B cell (primary cell): ENCODE data around the gene BLOC1S2. TPM values are rescaled to one million over a fixed set of nuclear protein-coding genes. Genes with fewer than 3 reads are reported as not detected.

Source experiments
- ATAC-seq: fragments of 200-7000 bp; cut with Tn5 transposase; one replicate; pipeline ENCODE4 v1.10.0; 2021; ENCODE audit warnings: low read depth, mild to moderate bottlenecking, moderate number of reproducible peaks, moderate library complexity
- CTCF ChIA-PET: fragments of 350-600 bp; sonication (Branson Sonifier 250); formaldehyde crosslinking; loops from one replicate; lab custom pipeline; 2021; ENCODE audit warnings: antibody characterized with exemption, inconsistent platforms; lab: Charles Lee
- POLR2A ChIA-PET: fragments of 350-600 bp; sonication (Branson Sonifier 250); formaldehyde crosslinking; loops from one replicate; lab custom pipeline; 2021; ENCODE audit warnings: antibody characterized with exemption; lab: Charles Lee
- DNase-seq: peaks from one replicate; pipeline ENCODE4 v3.0.0; 2013
- H2AFZ ChIP-seq: 2 replicates; pipeline ENCODE4 v1.6.1; 2012; ENCODE audit warnings: mild to moderate bottlenecking, low read depth, low read length; ENCODE audit not compliant: insufficient read depth, poor library complexity, severe bottlenecking
- H3K27ac ChIP-seq, 2 donors: 1 replicate in 1 of 2; 2 replicates in 1 of 2; pipeline ENCODE4 v1.5.1; 2012 to 2013; ENCODE audit warnings: low read length in 2 of 2, mild to moderate bottlenecking in 2 of 2, moderate library complexity in 1 of 2
- H3K27me3 ChIP-seq, 4 experiments: fragments of 200-600 bp in 1 of 4; sonication (generic) in 1 of 4; replicated peaks in 1 of 4; 1 replicate in 2 of 4; 2 replicates in 2 of 4; pipeline versions ENCODE4 v1.6.1 to v1.7.0; 2013 to 2016; ENCODE audit warnings: low read length in 3 of 4, mild to moderate bottlenecking in 2 of 4, mixed read lengths in 1 of 4, moderate library complexity in 1 of 4; ENCODE audit not compliant: insufficient read depth in 4 of 4, control insufficient read depth in 3 of 4; ENCODE audit errors: control extremely low read depth in 1 of 4
- H3K36me3 ChIP-seq, 2 experiments: replicated peaks in 1 of 2; 1 replicate in 1 of 2; 2 replicates in 1 of 2; pipeline versions ENCODE4 v1.6.1 to v1.7.1; 2013; ENCODE audit warnings: low read length in 1 of 2; ENCODE audit not compliant: insufficient read depth in 2 of 2, control insufficient read depth in 1 of 2; ENCODE audit errors: control extremely low read depth in 1 of 2, extremely low read depth in 1 of 2
- H3K4me1 ChIP-seq, 2 donors: fragments of 200-600 bp in 1 of 2; sonication (generic) in 1 of 2; 1 replicate in 1 of 2; 2 replicates in 1 of 2; pipeline versions ENCODE4 v1.5.1 to v1.6.1; 2013 to 2017; ENCODE audit warnings: low read length in 2 of 2; ENCODE audit not compliant: control insufficient read depth in 2 of 2, insufficient read depth in 2 of 2
- H3K4me2 ChIP-seq: replicated peaks from 2 replicates; pipeline ENCODE3; 2012; ENCODE audit warnings: mild to moderate bottlenecking, low read depth, low read length; ENCODE audit not compliant: poor library complexity, severe bottlenecking
- H3K4me3 ChIP-seq, 5 experiments: fragments of 200-600 bp in 1 of 5; sonication (generic) in 1 of 5; 1 replicate in 3 of 5; 2 replicates in 2 of 5; pipeline versions ENCODE4 v1.5.1 to v1.7.0; 2011 to 2016; ENCODE audit warnings: low read length in 4 of 5, mild to moderate bottlenecking in 4 of 5, low read depth in 2 of 5, control low read depth in 1 of 5, moderate library complexity in 1 of 5; ENCODE audit not compliant: insufficient read depth in 1 of 5; ENCODE audit errors: control extremely low read depth in 1 of 5, extremely low read depth in 1 of 5
- H3K79me2 ChIP-seq: fragments of 200-600 bp; sonication (generic); one replicate; pipeline ENCODE4 v1.6.0; 2016; ENCODE audit warnings: low read length; ENCODE audit not compliant: control insufficient read depth, insufficient read depth
- H3K9ac ChIP-seq: fragments of 200-600 bp; sonication (generic); 2 replicates; pipeline ENCODE4 v1.6.1; 2017; ENCODE audit warnings: mild to moderate bottlenecking, low read length, moderate library complexity
- H3K9me3 ChIP-seq, 3 donors: one replicate each; pipeline versions ENCODE4 v1.6.1 to v1.7.1; 2013; ENCODE audit warnings: low read length in 2 of 3; ENCODE audit not compliant: control insufficient read depth in 2 of 3, insufficient read depth in 1 of 3; ENCODE audit errors: control extremely low read depth in 1 of 3
- H4K20me1 ChIP-seq: 2 replicates; pipeline ENCODE4 v1.6.0; 2012; ENCODE audit warnings: mild to moderate bottlenecking, low read length; ENCODE audit not compliant: insufficient read depth, control insufficient read depth, poor library complexity, severe bottlenecking
- H3K27ac Mint-ChIP-seq: one replicate; pipeline ENCODE4 v1.8.0; 2021; ENCODE audit warnings: mixed read lengths
- H3K27me3 Mint-ChIP-seq: one replicate; pipeline ENCODE4 v1.8.0; 2021; ENCODE audit warnings: mixed read lengths
- H3K4me1 Mint-ChIP-seq: one replicate; pipeline ENCODE4 v1.8.0; 2021; ENCODE audit warnings: mixed read lengths
- H3K4me3 Mint-ChIP-seq: one replicate; pipeline ENCODE4 v1.8.0; 2021; ENCODE audit warnings: mixed read lengths
- H3K9me3 Mint-ChIP-seq: one replicate; pipeline ENCODE4 v1.8.0; 2022; ENCODE audit warnings: mixed read lengths; ENCODE audit not compliant: insufficient read depth
- EZH2 ChIP-seq: IDR thresholded peaks from 2 replicates; pipeline ENCODE4 v1.6.1; 2012; ENCODE audit warnings: borderline replicate concordance, low read depth, mild to moderate bottlenecking, moderate library complexity, low read length; ENCODE audit not compliant: insufficient read depth, poor library complexity, severe bottlenecking
- WGBS: methylation state at CpG from one replicate; pipeline ENCODE4 v1.1.5; 2013; ENCODE audit warnings: missing lambda C conversion rate; ENCODE audit not compliant: insufficient coverage; 5-methylcytosine and 5-hydroxymethylcytosine counted together
- intact Hi-C: fragments of 100-400 bp; cut with micrococcal nuclease; formaldehyde crosslinking; loops from one replicate; pipeline ENCODE4 v1.10.0; 2022
- polyA plus RNA-seq: library from polyadenylated mRNA; depleted of rRNA; stranded (reverse); fragments of >200 nt; gene quantifications from 2 replicates; pipeline ENCODE4 v1.2.3, GENCODE V29; 2012
- total RNA-seq, 2 donors: library from RNA; stranded (reverse); fragments of 120-200 nt in 1 of 2; gene quantifications; 1 replicate in 1 of 2; 2 replicates in 1 of 2; pipeline versions ENCODE4 v1.2.3 to v1.2.4, GENCODE V29; 2013 to 2022
- TF ChIP-seq, protein P1 (sequence below): fragments of 200-600 bp; IDR thresholded peaks from one replicate; pipeline ENCODE4 v1.8.0; 2022; ENCODE audit warnings: antibody characterized with exemption, mild to moderate bottlenecking

The BLOC1S2 gene
- total and polyA plus RNA-seq, 2 donors (not counting 1 experiment from before 2014, with no cell fraction given) = 47.2 to 48.7 TPM

DNA sequence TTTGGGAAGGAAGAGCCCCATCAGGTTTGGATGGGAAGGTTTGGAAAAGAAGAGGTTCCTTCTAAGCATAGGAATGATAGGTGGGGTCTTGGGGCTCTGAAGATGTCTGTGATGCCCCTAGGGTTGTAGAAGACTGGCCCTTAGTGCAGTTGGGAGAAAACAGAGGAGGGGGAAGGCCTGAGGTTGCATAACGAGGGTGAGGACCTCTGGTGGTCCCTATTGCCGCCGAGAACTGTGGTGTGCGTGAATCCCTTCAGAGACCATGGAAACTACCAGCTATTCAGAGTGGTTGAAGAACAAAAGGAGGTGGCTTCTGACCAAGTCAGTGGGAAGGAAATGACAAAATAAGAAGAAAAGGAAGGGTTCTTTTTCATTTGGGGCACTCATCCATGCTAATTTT, 46.6 kb upstream of the BLOC1S2 start:
- ChIA-PET POLR2A (no interaction called here), CTCF (interaction anchor here (0.6 to 1.5 kb wide), 3 partner anchors 14 to 98 kb away, joined by 3 to 4 read pairs (median 3); no protein-coding TSS in a partner anchor)
- H3K79me2 ChIP-seq = no peaks in the 10 kb centered on the region
- no peak overlapping the region for H3K4me2 ChIP-seq
- H3K27ac ChIP-seq = no peak overlapping the region
- H3K4me3 ChIP-seq = no peak overlapping the region
- Mint-ChIP-seq H3K27me3 (peaks cover 34% of the 10 kb centered on the region), H3K9me3 (no peaks in the 10 kb centered on the region), H3K27ac (no peak overlapping the region), H3K4me1 (peaks cover 3% of the 10 kb centered on the region), H3K4me3 (no peak overlapping the region)
- no peak overlapping the region for H3K9ac ChIP-seq
- H3K9me3 ChIP-seq = no peaks in the 10 kb centered on the region
- peaks cover 0 to 8% (median 0%) of the 10 kb centered on the region in 4 experiments for H3K27me3 ChIP-seq
- intact Hi-C loops = no loop called here
- H4K20me1 ChIP-seq = no peaks in the 10 kb centered on the region
- peaks cover 0 to under 1% of the 10 kb centered on the region in 2 donors for H3K4me1 ChIP-seq
- TF ChIP-seq, protein P1, sequence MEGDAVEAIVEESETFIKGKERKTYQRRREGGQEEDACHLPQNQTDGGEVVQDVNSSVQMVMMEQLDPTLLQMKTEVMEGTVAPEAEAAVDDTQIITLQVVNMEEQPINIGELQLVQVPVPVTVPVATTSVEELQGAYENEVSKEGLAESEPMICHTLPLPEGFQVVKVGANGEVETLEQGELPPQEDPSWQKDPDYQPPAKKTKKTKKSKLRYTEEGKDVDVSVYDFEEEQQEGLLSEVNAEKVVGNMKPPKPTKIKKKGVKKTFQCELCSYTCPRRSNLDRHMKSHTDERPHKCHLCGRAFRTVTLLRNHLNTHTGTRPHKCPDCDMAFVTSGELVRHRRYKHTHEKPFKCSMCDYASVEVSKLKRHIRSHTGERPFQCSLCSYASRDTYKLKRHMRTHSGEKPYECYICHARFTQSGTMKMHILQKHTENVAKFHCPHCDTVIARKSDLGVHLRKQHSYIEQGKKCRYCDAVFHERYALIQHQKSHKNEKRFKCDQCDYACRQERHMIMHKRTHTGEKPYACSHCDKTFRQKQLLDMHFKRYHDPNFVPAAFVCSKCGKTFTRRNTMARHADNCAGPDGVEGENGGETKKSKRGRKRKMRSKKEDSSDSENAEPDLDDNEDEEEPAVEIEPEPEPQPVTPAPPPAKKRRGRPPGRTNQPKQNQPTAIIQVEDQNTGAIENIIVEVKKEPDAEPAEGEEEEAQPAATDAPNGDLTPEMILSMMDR = no peak
- no peak for TF ChIP-seq EZH2
- DNase-seq = no peak
- WGBS = 72% methylated on average over 3 of the region's 4 CpGs
- H3K36me3 ChIP-seq = no peaks in the 10 kb centered on the region
- no peak for ATAC-seq
- no peak overlapping the region for H2AFZ ChIP-seq

DNA sequence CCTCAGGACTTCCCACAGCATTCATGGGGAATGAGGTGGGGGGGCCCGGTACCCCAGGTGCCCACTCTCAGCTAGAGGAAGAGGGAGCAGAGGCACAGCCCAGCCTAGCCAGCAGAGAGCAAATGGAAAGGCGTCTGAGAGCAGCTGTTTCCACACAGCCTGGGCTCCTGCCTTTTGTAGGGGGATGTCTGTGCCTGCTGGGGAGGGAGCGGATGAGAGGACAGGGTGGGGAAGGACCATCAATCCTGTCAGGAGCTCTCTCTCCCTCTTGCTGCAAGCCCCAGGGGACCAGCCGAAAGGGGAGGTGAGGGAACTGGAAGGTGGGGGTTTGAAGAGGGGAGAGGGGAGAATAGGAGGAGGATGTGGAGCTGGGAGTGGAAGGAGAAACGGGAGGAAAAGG, 43.6 kb upstream of the BLOC1S2 start, which contains the start of gene PKD2L1:
TSS of gene PKD2L1 (minus strand) at position 150 of the 400 bp plus-strand sequence. CDS start at position 25, 125 bp downstream.
- H3K79me2 ChIP-seq = no peaks in the 10 kb centered on the region
- ChIA-PET POLR2A (no interaction called here), CTCF (interaction anchor here (0.7 to 2.1 kb wide), 4 partner anchors 9 to 102 kb away, joined by 3 to 8 read pairs (median 6); partner anchors contain the start of gene SCD)
- no peak within 1 kb of the TSS for H3K27ac ChIP-seq
- H3K4me3 ChIP-seq = no peak within 1 kb of the TSS
- Mint-ChIP-seq H3K4me3 (no peak within 1 kb of the TSS), H3K27ac (peak within 1 kb of the TSS; percentile 56), H3K9me3 (no peaks in the 10 kb centered on the region), H3K27me3 (peaks cover 34% of the 10 kb centered on the region), H3K4me1 (peaks cover 29% of the 10 kb centered on the region)
- peaks cover 22 to 23% of the 10 kb centered on the region in 2 donors for H3K4me1 ChIP-seq
- peaks cover 0 to 8% (median 0%) of the 10 kb centered on the region in 4 experiments for H3K27me3 ChIP-seq
- H3K4me2 ChIP-seq = no peak within 1 kb of the TSS
- TF ChIP-seq, protein P1 = no peak
- TF ChIP-seq EZH2 = no peak
- WGBS = 93% methylated on average over 3 of the region's 5 CpGs
- DNase-seq (no peak), ATAC-seq (no peak)
- intact Hi-C loops = no loop called here
- H4K20me1 ChIP-seq = no peaks in the 10 kb centered on the region
- no peaks in the 10 kb centered on the region for H3K36me3 ChIP-seq
- no peak within 1 kb of the TSS for H2AFZ ChIP-seq
- no peaks in the 10 kb centered on the region for H3K9me3 ChIP-seq
- no peak within 1 kb of the TSS for H3K9ac ChIP-seq
